Testis (tissue), 3 donors: Measurements from ENCODE around the gene RDH5. TPM values are rescaled to one million over a fixed set of nuclear protein-coding genes. Genes with fewer than 3 reads are reported as not detected.
A peak's percentile ranks its signal among the peaks of the same experiment; 100 is the strongest.

Experiments
- DNase-seq: peaks from one replicate; pipeline ENCODE4 v3.0.0-alpha.2; 2019
- H3K27ac ChIP-seq, 2 donors: fragments of 200-600 bp; sonication (generic); one replicate each; pipeline ENCODE4 v1.5.1; 2019
- H3K27me3 ChIP-seq: fragments of 200-600 bp; sonication (generic); one replicate; pipeline ENCODE4 v1.5.1; 2019
- H3K36me3 ChIP-seq: fragments of 200-600 bp; sonication (generic); one replicate; pipeline ENCODE4 v1.5.1; 2017; ENCODE audit warnings: low read depth; ENCODE audit errors: missing control alignments
- H3K4me1 ChIP-seq: fragments of 200-600 bp; sonication (generic); one replicate; pipeline ENCODE4 v1.5.1; 2019
- H3K4me3 ChIP-seq, 2 donors: fragments of 200-600 bp; sonication (generic); one replicate each; pipeline ENCODE4 v1.5.1; 2017 to 2019
- H3K9me3 ChIP-seq: fragments of 200-600 bp; sonication (generic); one replicate; pipeline ENCODE4 v1.5.1; 2017
- CTCF ChIP-seq, 3 experiments: fragments of 450-650 bp in 2 of 3; fragments of 200-600 bp in 1 of 3; sonication (generic) in 1 of 3; IDR thresholded peaks; one replicate each; pipeline ENCODE4 v1.5.1; 2016 to 2019; ENCODE audit warnings: antibody characterized with exemption in 3 of 3, mild to moderate bottlenecking in 2 of 3, moderate library complexity in 1 of 3
- POLR2A ChIP-seq: fragments of 450-650 bp; IDR thresholded peaks from one replicate; pipeline ENCODE4 v1.6.1; 2017; ENCODE audit warnings: antibody characterized with exemption, mild to moderate bottlenecking, moderate library complexity
- WGBS, 2 donors: methylation state at CpG; one replicate each; pipeline ENCODE4 v1.1.5; 2018; 5-methylcytosine and 5-hydroxymethylcytosine counted together
- intact Hi-C: fragments of 100-400 bp; cut with DNase I; formaldehyde crosslinking; loops from one replicate; pipeline ENCODE4 v1.15.1; 2023; ENCODE audit warnings: low total_unique reads
- polyA plus RNA-seq: library from polyadenylated mRNA; stranded (reverse); fragments of 350-450 nt; fragmentation: Illumina TruSeq; extraction: RNeasy Lipid Tissue Mini Kit (QIAGEN cat#74804); gene quantifications from one replicate; pipeline ENCODE4 v1.2.3, GENCODE V29; 2014; ENCODE audit warnings: low read depth, low replicate concordance; ENCODE audit not compliant: insufficient read depth
- total RNA-seq, 2 donors: library from RNA; depleted of rRNA; stranded (reverse); fragments of >200 nt; gene quantifications; one replicate each; pipeline ENCODE4 v1.2.3, GENCODE V29; 2016

The RDH5 gene
- total and polyA plus RNA-seq, 3 donors from 2014 or later: 9.8 to 18.0 (median 15.1) TPM

- no peaks in the 10 kb centered on the region for H3K36me3 ChIP-seq
- no peaks in the 10 kb centered on the region for H3K9me3 ChIP-seq
- peak overlapping the region in 1 of 2 donors; percentile 55 for H3K27ac ChIP-seq
- WGBS, 2 donors: 51 to 64% methylated on average over 3 of the region's 3 CpGs
- H3K4me1 ChIP-seq: peaks cover 24% of the 10 kb centered on the region
- no peak overlapping the region for H3K4me3 ChIP-seq
- DNase-seq: no peak
- H3K27me3 ChIP-seq: no peaks in the 10 kb centered on the region
- TF ChIP-seq POLR2A (no peak), CTCF (IDR thresholded peaks at IDR 0.05) (no peak)
- intact Hi-C loops: loop anchor here (10.0 kb wide), 1 partner anchor 188 kb away; the partner anchor contains the start of gene DGKA
These were observed 26.1 kb downstream of the RDH5 start for GRCh38 chr12:55746174-55746912.

GRCh38 chr12:55746913-55747231, 26.7 kb downstream of the RDH5 start:
- TF ChIP-seq CTCF (IDR thresholded peaks at IDR 0.05) (no peak), POLR2A (no peak)
- Histone ChIP-seq H3K36me3 (no peaks in the 10 kb centered on the region), H3K9me3 (no peaks in the 10 kb centered on the region), H3K4me3 (no peak overlapping the region), H3K27ac (no peak overlapping the region), H3K4me1 (peaks cover 24% of the 10 kb centered on the region), H3K27me3 (no peaks in the 10 kb centered on the region)
- intact Hi-C loops: loop anchor here (10.0 kb wide), 1 partner anchor 188 kb away; the partner anchor contains the start of gene DGKA
- no peak for DNase-seq

GRCh38 chr12:55748230-55748993, 28.2 kb downstream of the RDH5 start:
- TF ChIP-seq POLR2A (no peak), CTCF (IDR thresholded peaks at IDR 0.05) (no peak)
- 95% methylated on average over 18 of the region's 18 CpGs for WGBS, 2 donors
- Histone ChIP-seq H3K27ac (no peak overlapping the region), H3K36me3 (no peaks in the 10 kb centered on the region), H3K4me1 (peaks cover 24% of the 10 kb centered on the region), H3K4me3 (no peak overlapping the region), H3K27me3 (no peaks in the 10 kb centered on the region), H3K9me3 (no peaks in the 10 kb centered on the region)
- no peak for DNase-seq
- intact Hi-C loops: loop anchor here (10.0 kb wide), 1 partner anchor 186 kb away; the partner anchor contains the start of gene DGKA

- TF ChIP-seq POLR2A: no peak
- TF ChIP-seq CTCF (IDR thresholded peaks at IDR 0.05): no peak
- Histone ChIP-seq H3K36me3 (no peaks in the 10 kb centered on the region), H3K4me3 (no peak overlapping the region), H3K4me1 (no peaks in the 10 kb centered on the region), H3K27me3 (no peaks in the 10 kb centered on the region), H3K9me3 (no peaks in the 10 kb centered on the region), H3K27ac (no peak overlapping the region)
- intact Hi-C loops: no loop called here
- 63 to 71% methylated on average over 2 of the region's 2 CpGs for WGBS, 2 donors
- DNase-seq: no peak
These were observed 35.1 kb downstream of the RDH5 start for GRCh38 chr12:55755246-55755645.
